Heart left ventricle (tissue), 13 donors: ENCODE results near the gene GNB4.
A peak's percentile ranks its signal among the peaks of the same experiment; 100 is the strongest.

Experiments used
- POLR2A ChIP-seq, 2 donors: fragments of 450-650 bp; IDR thresholded peaks; one replicate each; pipeline ENCODE4 v1.6.1; 2017; ENCODE audit warnings: antibody characterized with exemption in 2 of 2, mild to moderate bottlenecking in 2 of 2, moderate library complexity in 2 of 2
- TF ChIP-seq, protein P1 (sequence below), 12 donors: fragments of 200-600 bp; sonication (generic) in 4 of 12; IDR thresholded peaks; one replicate each; pipeline versions ENCODE4 v1.5.0 to v1.8.0; 2018 to 2022; ENCODE audit warnings: antibody characterized with exemption in 12 of 12, mild to moderate bottlenecking in 5 of 12
- donor health status: ischemic (EF 13 %, LVEDD 7.1; RV severe dilation, severe dysfunction).
- donor health status: DM: no; HTN: yes; CAD: no.
- donor health status: DM: no; HTN: no; CAD: no.
- donor health status: ischemic (EF 25% LVEDD 6.9; RV normal size, moderate dysfunction).
- donor health status: ischemic (EF 25% LVEDD 5.7; RV mildly dilated, moderate dysfunction).
- donor health status: ischemic (EF 35%, LVEDD 5.7; RV mildly dilated, moderate dysfunction).
- donor health status: nonischemic (EF 11% LVEDD 7.7; RV severe dilation, severe dysfunction).
- donor health status: DM: yes; HTN: yes; CAD: no.
- donor health status: PGD.
- donor health status: ischemic (EF 29% LVEDD 5.4; RV normal size, mild dysfunction).
- donor health status: nonischemic (EF 23%, LVEDD 6.1; RV moderate dilation, normal function).

DNA sequence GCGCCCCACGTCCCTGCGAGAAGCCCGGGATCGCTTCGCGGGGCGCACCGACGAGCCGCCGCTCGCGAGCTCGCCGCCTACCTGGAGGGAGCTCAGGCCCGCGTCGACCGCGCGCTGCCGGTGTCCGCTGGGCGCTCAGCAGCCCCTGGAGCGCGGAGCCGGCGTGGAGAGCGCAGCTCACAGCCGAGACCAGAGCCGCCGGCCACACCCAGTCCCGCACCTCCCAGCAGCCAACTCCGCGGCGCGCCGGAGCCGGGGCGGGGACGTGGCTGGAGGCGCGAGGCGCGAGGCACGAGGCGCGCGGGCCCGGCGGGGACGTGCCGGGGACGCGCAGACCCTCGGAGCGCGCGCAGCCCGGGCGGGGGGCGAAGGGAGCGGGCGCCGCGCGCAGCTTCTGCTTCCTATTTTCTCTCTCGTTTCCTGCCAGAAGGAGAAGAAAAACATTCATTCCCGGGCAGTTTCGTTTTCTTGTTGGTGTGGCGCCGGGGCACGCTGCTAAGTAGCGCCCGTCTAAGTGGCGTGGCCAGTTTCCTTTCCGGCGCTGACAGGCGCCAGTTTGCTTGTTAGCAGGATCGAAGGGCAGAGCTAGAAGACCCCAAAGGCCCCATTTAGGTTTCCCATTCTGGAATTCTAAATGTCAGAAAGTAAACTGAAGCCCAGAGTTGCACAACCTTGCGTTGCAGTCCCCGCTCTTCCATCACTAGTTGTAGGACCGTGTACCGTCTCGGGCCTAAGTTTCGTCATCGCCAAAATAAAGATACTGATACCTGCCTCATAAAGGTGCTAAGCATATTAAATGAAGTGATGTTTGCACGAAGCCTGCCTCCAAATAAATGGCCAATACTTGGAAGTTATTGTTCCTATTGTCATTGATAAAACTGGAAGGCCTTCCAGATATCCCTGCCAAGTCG is at the start of gene GNB4:
- TF ChIP-seq, protein P1, sequence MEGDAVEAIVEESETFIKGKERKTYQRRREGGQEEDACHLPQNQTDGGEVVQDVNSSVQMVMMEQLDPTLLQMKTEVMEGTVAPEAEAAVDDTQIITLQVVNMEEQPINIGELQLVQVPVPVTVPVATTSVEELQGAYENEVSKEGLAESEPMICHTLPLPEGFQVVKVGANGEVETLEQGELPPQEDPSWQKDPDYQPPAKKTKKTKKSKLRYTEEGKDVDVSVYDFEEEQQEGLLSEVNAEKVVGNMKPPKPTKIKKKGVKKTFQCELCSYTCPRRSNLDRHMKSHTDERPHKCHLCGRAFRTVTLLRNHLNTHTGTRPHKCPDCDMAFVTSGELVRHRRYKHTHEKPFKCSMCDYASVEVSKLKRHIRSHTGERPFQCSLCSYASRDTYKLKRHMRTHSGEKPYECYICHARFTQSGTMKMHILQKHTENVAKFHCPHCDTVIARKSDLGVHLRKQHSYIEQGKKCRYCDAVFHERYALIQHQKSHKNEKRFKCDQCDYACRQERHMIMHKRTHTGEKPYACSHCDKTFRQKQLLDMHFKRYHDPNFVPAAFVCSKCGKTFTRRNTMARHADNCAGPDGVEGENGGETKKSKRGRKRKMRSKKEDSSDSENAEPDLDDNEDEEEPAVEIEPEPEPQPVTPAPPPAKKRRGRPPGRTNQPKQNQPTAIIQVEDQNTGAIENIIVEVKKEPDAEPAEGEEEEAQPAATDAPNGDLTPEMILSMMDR (IDR thresholded peaks at IDR 0.05), result no peak
- peak in 1 of 2 donors; percentile 65 for TF ChIP-seq POLR2A (IDR thresholded peaks at IDR 0.05)
